WTC11 (cell line): ENCODE data around the gene VSIR. TPM values are rescaled to one million over a fixed set of nuclear protein-coding genes. Genes with fewer than 3 reads are reported as not detected.

ENCODE experiments used
- ATAC-seq: fragments of 200-7000 bp; cut with Tn5 transposase; 2 replicates; pipeline ENCODE4 v1.10.0; 2021; ENCODE audit warnings: mild to moderate bottlenecking, moderate library complexity
- CTCF ChIA-PET: fragments of 300-600 bp; sonication (Branson Sonifier 250); formaldehyde crosslinking; loops from one replicate; lab custom pipeline; 2021; ENCODE audit warnings: antibody characterized with exemption; lab: Charles Lee
- POLR2A ChIA-PET: fragments of 350-600 bp; sonication (Branson Sonifier 250); formaldehyde crosslinking; loops from one replicate; lab custom pipeline; 2021; ENCODE audit warnings: antibody characterized with exemption; lab: Charles Lee
- DNase-seq: peaks from one replicate; pipeline ENCODE4 v3.0.0; 2021; ENCODE audit warnings: low spot score
- H3K27ac Mint-ChIP-seq: 2 replicates; pipeline ENCODE4 v1.8.0; 2021; ENCODE audit warnings: mixed read lengths
- H3K27me3 Mint-ChIP-seq: 2 replicates; pipeline ENCODE4 v1.8.0; 2021; ENCODE audit warnings: low read depth, mild to moderate bottlenecking, moderate library complexity, mixed read lengths
- H3K36me3 Mint-ChIP-seq: 2 replicates; pipeline ENCODE4 v1.8.0; 2021; ENCODE audit warnings: mixed read lengths
- H3K4me1 Mint-ChIP-seq: 2 replicates; pipeline ENCODE4 v1.8.0; 2022; ENCODE audit warnings: mixed read lengths
- H3K4me3 Mint-ChIP-seq: 2 replicates; pipeline ENCODE4 v1.8.0; 2021; ENCODE audit warnings: mild to moderate bottlenecking, moderate library complexity, mixed read lengths
- H3K9me3 Mint-ChIP-seq: 2 replicates; pipeline ENCODE4 v1.8.0; 2021; ENCODE audit warnings: mixed read lengths
- CREB1 ChIP-seq: sonication (generic); formaldehyde crosslinking; IDR thresholded peaks from 2 replicates; pipeline ENCODE4 v1.8.0; 2023; ENCODE audit warnings: mild to moderate bottlenecking, missing genetic modification reagents
- E2F4 ChIP-seq: sonication (generic); formaldehyde crosslinking; IDR thresholded peaks from 2 replicates; pipeline ENCODE4 v1.8.1; 2022; ENCODE audit warnings: low read depth, mild to moderate bottlenecking, moderate library complexity, missing genetic modification reagents, borderline replicate concordance
- FOXK1 ChIP-seq: sonication (generic); formaldehyde crosslinking; IDR thresholded peaks from 2 replicates; pipeline ENCODE4 v1.8.0; 2022; ENCODE audit warnings: mild to moderate bottlenecking, moderate library complexity, missing genetic modification reagents
- FOXP1 ChIP-seq: sonication (generic); formaldehyde crosslinking; IDR thresholded peaks from 2 replicates; pipeline ENCODE4 v1.8.0; 2022; ENCODE audit warnings: missing genetic modification reagents, mild to moderate bottlenecking, moderate library complexity, borderline replicate concordance
- GTF2I ChIP-seq: fragments of 250-450 bp; sonication (Bioruptor Pico); conservative IDR thresholded peaks from 2 replicates; pipeline ENCODE4 v1.4.0; 2021; ENCODE audit warnings: mild to moderate bottlenecking
- IRF1 ChIP-seq: sonication (generic); formaldehyde crosslinking; IDR thresholded peaks from 2 replicates; pipeline ENCODE4 v1.8.0; 2023; ENCODE audit warnings: missing genetic modification reagents
- MLX ChIP-seq: sonication (generic); formaldehyde crosslinking; IDR thresholded peaks from 2 replicates; pipeline ENCODE4 v1.8.1; 2023; ENCODE audit warnings: mild to moderate bottlenecking, missing genetic modification reagents, moderate library complexity
- NFE2L1 ChIP-seq: sonication (generic); formaldehyde crosslinking; IDR thresholded peaks from 2 replicates; pipeline ENCODE4 v1.8.1; 2023; ENCODE audit warnings: missing genetic modification reagents
- NFYB ChIP-seq: sonication (generic); formaldehyde crosslinking; conservative IDR thresholded peaks from 2 replicates; pipeline ENCODE4 v1.8.0; 2022; ENCODE audit warnings: low read depth, missing genetic modification reagents
- OVOL2 ChIP-seq: fragments of 250-450 bp; sonication (Bioruptor Pico); IDR thresholded peaks from 2 replicates; pipeline ENCODE4 v1.9.0; 2021; ENCODE audit warnings: mild to moderate bottlenecking, borderline replicate concordance
- PREB ChIP-seq: sonication (generic); formaldehyde crosslinking; IDR thresholded peaks from 2 replicates; pipeline ENCODE4 v1.8.1; 2022; ENCODE audit warnings: mild to moderate bottlenecking, missing genetic modification reagents, moderate library complexity, borderline replicate concordance
- TCF7 ChIP-seq: sonication (generic); formaldehyde crosslinking; IDR thresholded peaks from 2 replicates; pipeline ENCODE4 v1.8.0; 2022; ENCODE audit warnings: mild to moderate bottlenecking, low read depth, missing genetic modification reagents, moderate library complexity
- TEAD1 ChIP-seq: sonication (generic); formaldehyde crosslinking; IDR thresholded peaks from 2 replicates; pipeline ENCODE4 v1.8.0; 2022; ENCODE audit warnings: mild to moderate bottlenecking, missing genetic modification reagents
- ZBTB21 ChIP-seq: sonication (generic); formaldehyde crosslinking; IDR thresholded peaks from 2 replicates; pipeline ENCODE4 v1.8.1; 2023; ENCODE audit warnings: mild to moderate bottlenecking, missing genetic modification reagents, borderline replicate concordance
- ZBTB43 ChIP-seq: sonication (generic); formaldehyde crosslinking; IDR thresholded peaks from 2 replicates; pipeline ENCODE4 v1.8.1; 2023; ENCODE audit warnings: mild to moderate bottlenecking, missing genetic modification reagents
- ZNF232 ChIP-seq: sonication (generic); formaldehyde crosslinking; IDR thresholded peaks from 2 replicates; pipeline ENCODE4 v1.8.0; 2022; ENCODE audit warnings: mild to moderate bottlenecking, missing genetic modification reagents
- ZNF425 ChIP-seq: fragments of 250-450 bp; sonication (Bioruptor Pico); conservative IDR thresholded peaks from 2 replicates; pipeline ENCODE4 v1.9.0; 2021; ENCODE audit warnings: mild to moderate bottlenecking
- ZNF512 ChIP-seq: sonication (generic); formaldehyde crosslinking; IDR thresholded peaks from 2 replicates; pipeline ENCODE4 v1.8.1; 2022; ENCODE audit warnings: missing genetic modification reagents, borderline replicate concordance
- total RNA-seq: library from RNA; stranded (reverse); gene quantifications from 3 replicates; pipeline ENCODE4 v1.2.3, GENCODE V29; 2021

VSIR gene
- total RNA-seq, 1 experiment from 2014 or later: 0.74 TPM

- Mint-ChIP-seq H3K27me3 (no peaks in the 10 kb centered on the region), H3K4me1 (peaks cover 10% of the 10 kb centered on the region), H3K9me3 (no peaks in the 10 kb centered on the region), H3K36me3 (no peaks in the 10 kb centered on the region), H3K27ac (no peak overlapping the region), H3K4me3 (no peak overlapping the region)
- no peak for DNase-seq
- POLR2A ChIA-PET: no interaction called here
- no peak for ATAC-seq
- TF ChIP-seq FOXP1 (CRISPR knock-in tag) (0 out of 2 replicates have a peak, but pooled peaks have one; percentile 39), PREB (CRISPR knock-in tag) (no peak)
- TF ChIP-seq, all 79 proteins: peak for 1
- CTCF ChIA-PET: interaction anchor here (0.6 to 4.9 kb wide), 4 partner anchors 12 to 259 kb away, joined by 3 to 22 read pairs (median 4); partner anchors contain the start of gene VSIR
Observed at GRCh38 chr10:71761105-71761511, 12.2 kb downstream of the VSIR start.

- Mint-ChIP-seq H3K4me3 (no peak overlapping the region), H3K36me3 (no peaks in the 10 kb centered on the region)
- TF ChIP-seq ZBTB21 (CRISPR knock-in tag) (no peak), CREB1 (no peak), MLX (no peak), NFE2L1 (CRISPR knock-in tag) (no peak), IRF1 (CRISPR knock-in tag) (no peak), FOXK1 (CRISPR knock-in tag) (no peak), TCF7 (CRISPR knock-in tag) (no peak), OVOL2 (CRISPR knock-in tag) (no peak), NFYB (no peak), ZNF512 (CRISPR knock-in tag) (no peak), GTF2I (no peak), E2F4 (CRISPR knock-in tag) (no peak), ZNF425 (CRISPR knock-in tag) (no peak), ZBTB43 (CRISPR knock-in tag) (no peak), TEAD1 (CRISPR knock-in tag) (no peak), PREB (CRISPR knock-in tag) (no peak), ZNF232 (CRISPR knock-in tag) (no peak)
- TF ChIP-seq, all 79 proteins: peak for 0
- Mint-ChIP-seq H3K4me1 (peaks cover 18% of the 10 kb centered on the region), H3K27me3 (no peaks in the 10 kb centered on the region), H3K9me3 (no peaks in the 10 kb centered on the region), H3K27ac (no peak overlapping the region)
- ATAC-seq (peak; percentile 57), DNase-seq (no peak)
- ChIA-PET CTCF (interaction anchor here (0.7 to 2.7 kb wide), 14 partner anchors 10 to 768 kb away, joined by 3 to 20 read pairs (median 5); partner anchors contain the start of genes C10orf105 and VSIR), POLR2A (interaction anchor here (0.6 kb wide), 1 partner anchor 440 kb away, joined by 4 read pairs; no protein-coding TSS in a partner anchor)
Observed at GRCh38 chr10:71757399-71757922, 15.9 kb downstream of the VSIR start.
